Measurements from ENCODE around the gene LMX1B.
A peak's percentile ranks its signal among the peaks of the same experiment; 100 is the strongest.

The LMX1B gene

DNA sequence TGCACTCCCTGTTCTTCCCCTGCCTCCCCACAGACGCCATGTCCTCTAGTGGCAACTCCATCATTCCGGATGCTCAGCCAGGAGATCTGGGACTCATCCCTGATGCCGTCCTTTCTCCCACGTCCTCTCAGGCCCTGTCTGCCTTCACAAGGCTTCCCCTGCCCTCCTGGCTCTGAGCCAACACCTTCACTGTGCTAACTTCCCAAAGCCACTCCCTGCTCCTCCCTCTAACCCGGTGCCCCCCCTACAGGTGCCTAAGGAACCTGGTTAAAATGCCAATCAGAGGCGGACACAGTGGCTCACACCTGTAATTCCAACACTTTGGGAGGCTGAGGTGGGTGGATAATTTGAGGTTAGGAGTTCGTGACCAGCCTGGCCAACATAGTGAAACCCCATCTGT is 67.6 kb downstream of the LMX1B start:
- DNase-seq, result no peak

DNA sequence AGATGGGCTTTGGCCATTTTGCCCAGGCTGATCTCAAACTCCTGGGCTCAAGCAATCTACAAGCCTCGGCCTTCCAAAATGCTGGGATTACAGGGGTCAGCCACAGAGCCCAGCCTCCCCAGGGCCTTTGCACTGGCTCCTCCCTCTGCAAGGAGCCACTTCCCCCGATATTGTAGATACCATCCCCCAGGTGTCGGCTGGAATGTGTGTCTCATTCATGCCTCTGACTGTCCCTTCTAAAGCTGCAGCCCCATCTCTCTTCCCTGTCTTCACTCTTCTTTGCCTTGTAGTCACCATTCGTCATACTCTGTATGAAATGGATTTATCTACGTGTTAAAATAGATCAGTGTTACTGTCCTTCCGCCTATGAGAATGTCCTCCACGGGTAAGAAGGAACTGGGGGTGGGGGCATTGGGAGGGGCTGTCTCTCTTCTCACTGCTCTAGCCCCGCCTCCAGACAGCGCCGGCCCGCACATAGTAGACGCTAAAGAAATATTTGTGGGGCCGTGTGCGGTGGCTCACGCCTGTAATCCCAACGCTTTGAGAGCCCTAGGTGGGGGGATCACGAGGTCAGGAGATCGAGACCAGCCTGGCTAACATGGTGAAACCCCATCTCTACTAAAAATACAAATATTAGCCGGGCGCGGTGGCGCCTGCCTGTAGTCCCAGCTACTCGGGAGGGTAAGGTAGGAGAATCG is 68.5 kb downstream of the LMX1B start:
- no peak for DNase-seq

DNA sequence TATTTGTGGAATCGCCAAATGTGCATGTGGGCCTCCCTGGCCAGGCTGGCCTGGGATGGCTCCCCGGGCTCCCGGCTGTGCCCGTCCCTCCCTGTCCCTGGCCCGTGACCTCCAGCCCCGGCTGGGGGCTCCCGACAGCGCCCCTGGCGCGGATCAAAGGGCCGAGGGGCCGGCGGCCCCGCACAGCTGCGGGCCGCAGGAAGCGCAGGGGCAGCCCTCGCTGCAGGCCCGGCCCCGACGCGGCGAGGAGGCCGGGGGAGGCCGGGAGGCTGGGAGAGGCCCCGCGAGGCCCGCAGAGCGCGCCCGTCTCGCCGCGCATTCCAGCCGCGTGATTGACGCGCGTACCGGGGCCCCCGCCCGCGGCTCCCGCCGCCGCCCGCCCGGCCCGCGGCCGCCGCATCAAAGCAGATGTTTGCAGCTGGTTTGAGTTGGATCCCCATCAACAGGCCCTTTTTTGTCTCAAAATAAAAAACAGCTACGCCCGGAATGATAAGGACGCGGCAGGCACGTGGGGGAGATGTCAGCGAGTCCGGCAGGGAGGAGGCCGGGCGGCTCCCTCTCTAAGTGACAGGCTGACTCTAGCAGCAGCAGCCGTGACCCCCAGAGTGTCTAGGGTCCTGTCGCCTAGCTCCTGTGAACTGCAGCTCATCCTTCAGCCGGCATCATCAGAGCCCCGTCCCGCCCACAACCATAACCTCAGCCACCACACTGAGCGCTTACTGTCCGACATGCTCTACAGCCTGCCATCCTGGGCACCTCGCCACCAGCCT is 69.4 kb downstream of the LMX1B start:
- no peak for DNase-seq

DNA sequence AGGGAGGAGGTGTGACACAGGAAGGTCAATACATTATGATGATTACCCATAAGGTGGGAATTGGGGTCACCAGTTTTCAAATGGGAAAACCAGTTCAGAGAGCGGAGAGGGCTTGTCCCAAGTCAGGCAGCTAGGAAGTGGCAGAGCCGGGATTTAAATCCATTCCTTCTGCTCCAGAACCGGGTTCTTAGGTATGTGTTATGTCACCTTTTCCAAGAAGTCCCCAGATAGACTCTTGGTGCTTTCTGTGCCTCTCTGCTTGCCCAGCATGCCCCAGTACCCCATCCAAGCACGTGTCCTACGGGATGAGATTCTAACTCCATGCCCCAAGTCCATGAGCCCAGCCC is 69.9 kb downstream of the LMX1B start:
- DNase-seq, result no peak

DNA sequence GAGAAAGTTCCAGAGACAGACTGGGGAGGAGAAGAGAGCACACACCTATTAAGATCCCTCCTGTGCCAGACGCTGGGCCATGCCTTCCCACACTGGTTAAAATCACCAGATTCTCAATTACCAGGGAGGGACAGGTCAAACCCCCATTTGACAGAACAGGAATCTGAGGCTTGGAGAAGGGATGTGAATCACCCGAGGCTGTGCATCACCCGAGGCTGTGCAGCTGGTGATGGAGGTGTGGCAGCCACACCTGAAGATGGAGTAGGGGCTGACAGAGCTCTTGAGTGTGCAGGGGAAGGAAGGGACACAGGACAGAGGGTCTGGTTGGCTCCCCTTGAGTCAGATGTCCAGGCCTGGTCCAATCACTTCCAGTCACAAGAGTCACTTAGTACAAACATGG is 70.6 kb downstream of the LMX1B start:
- DNase-seq, result no peak

DNA sequence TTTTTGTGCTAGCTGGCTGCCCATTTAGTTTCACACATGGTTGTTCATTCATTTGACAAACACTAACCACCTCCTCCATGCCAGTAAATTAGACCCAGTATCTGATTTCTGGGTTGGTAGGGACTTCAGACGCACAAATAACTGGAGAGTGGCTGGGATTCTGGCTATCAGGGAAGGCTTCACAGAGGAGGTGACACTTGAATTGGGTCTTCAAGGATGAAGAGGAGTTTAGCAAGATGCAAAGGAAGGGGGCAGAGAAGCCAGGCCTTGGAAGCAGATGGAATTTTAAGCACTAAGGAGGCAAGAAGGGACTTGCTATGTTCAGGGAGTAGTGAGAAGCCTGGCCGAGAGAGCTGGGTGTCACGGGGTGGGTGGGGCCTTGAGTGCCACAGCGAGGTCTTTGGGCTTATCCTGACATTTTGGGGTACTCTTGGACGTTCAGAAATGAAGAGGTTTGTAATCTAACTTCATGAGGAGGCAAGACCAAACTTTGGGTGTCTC is 71.3 kb downstream of the LMX1B start:
- no peak for DNase-seq

DNA sequence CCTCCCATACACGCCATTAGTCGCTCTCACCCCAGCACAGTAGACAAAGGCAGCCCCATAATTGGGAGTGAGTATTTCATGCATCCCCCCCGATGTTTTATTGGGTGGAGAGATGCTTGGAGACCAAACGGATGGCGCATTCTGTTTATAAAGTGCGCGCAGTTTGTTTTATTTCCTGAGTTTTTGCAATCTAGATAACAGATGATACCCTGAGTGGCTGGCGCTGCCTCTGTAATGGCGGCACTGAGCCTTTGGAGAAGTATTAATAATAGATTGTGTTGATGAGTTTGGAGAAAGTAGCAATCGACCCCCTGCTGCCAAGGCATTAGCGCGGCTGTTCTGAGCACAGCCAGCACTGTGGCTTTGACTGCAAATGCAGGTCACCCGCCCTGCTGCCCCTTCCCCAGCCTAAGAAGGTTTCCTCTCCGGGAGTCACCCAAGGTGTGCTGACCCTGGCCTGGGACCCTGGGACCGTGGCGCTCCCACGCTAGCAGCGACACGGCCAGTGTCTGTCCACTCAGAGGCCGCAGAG is 74.3 kb downstream of the LMX1B start:
- no peak for DNase-seq

DNA sequence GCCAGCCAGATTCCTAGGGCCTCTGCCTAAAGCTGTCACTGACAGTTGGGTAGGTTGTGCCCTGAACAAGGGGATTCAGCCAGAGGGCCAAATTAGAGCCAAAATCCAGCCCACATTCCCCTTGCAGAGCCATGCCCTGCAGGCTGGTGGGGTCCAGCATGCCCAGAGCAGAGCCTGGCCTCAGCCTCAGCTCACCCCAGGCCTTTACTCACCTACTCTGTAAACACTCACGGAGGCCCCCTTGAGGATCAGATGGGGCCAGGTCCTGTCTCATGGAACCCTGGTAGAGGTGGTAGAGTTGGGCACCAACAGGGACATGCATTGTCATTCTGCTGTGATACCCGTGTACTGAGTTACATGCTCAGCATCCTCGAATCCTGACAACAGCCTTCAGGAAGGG is 74.9 kb downstream of the LMX1B start:
- DNase-seq, result no peak

DNA sequence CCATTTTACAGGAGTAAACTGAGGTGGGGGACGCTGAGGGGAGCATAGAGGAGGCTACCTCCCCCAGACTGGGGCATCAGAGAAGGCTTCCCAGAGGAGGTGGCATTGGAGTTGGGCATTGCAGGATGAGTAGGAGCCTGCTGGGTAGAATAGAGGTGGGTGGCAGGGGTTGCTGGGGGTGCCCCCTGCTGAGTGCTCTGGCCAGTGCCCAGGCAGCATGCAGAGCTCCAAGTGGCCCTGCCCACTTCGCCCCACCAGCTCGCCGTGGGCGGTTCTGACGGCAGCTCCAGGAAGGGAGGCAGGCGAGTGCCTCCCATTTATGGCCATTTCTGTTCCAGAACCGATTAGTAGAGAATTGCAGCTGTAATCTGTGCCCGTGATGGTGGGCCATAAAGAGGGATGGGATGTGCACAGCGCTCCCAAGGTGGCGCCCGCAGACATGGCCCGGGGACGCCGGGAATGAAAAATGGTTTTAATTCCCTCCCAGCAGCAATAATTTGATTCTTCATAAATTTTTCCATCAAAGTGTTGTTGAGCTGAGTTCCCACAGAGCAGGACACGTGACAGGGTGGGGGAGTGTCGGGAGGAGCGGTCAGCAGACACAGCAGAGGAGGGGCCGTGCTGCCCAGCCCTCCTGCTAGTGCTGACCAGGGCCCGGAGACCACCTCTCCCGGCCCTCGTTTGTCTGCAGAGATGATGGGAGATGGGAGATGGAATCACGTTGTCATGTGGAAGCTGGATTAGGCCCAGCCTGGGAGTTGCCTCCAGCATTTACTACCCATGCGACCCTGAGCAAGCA is 75.5 kb downstream of the LMX1B start:
- no peak for DNase-seq

DNA sequence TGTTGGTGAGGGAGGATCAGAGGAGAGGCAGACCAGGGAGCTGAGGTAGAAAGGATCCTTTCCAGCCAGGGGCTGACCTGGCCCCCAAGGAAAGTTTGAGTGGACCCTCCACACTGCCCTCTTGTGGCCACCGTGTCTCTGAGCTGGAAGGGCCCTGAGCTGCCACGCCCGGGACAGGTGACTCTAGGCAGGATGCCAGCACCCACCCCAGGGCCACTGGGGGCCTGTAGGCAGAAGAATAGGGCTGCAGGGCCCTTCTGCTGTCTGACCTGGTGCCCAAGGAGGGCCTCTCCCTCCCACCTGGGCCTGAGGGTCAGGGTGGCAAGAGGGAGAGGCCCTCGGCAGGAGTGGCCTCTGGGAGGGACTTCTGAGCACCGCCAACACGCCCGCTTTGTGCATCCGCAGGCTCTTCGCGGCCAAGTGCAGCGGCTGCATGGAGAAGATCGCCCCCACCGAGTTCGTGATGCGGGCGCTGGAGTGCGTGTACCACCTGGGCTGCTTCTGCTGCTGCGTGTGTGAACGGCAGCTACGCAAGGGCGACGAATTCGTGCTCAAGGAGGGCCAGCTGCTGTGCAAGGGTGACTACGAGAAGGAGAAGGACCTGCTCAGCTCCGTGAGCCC is 76.8 kb downstream of the LMX1B start:
- peak; percentile 27 for DNase-seq

DNA sequence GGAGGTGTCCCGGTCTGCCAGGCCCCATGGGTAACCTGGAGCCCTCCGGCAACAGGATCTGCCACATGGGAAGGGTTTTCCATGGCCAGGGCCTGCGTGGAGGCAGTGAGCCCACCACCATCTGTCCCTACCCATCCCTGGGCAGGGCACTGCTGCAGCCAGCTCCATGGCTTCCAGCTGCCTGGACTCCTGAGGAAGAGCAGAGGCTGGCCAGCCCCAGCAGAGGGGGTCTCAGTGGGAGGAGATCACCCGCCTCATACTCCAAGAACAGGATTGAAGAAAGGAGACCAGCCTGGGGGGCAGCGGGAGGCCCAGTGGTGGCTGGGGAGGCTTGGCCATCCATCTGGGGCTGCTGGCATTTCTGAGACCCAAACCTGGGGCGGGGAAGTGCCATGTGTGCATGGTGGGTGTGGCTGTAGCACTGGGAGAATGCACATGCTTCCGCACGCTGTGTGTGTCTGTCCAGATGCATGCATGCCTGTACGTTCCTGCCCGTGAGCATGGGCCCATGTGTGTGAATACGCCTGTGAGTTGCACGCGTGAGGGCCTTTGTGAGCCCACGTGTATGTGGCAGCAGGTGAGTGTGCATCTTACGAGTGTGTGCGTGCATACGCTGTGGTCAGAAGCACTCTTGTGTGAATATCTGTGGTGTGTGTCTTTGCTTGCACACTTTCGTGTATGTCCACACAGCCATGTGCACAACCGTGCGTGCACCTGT is 78.5 kb downstream of the LMX1B start:
- no peak for DNase-seq

DNA sequence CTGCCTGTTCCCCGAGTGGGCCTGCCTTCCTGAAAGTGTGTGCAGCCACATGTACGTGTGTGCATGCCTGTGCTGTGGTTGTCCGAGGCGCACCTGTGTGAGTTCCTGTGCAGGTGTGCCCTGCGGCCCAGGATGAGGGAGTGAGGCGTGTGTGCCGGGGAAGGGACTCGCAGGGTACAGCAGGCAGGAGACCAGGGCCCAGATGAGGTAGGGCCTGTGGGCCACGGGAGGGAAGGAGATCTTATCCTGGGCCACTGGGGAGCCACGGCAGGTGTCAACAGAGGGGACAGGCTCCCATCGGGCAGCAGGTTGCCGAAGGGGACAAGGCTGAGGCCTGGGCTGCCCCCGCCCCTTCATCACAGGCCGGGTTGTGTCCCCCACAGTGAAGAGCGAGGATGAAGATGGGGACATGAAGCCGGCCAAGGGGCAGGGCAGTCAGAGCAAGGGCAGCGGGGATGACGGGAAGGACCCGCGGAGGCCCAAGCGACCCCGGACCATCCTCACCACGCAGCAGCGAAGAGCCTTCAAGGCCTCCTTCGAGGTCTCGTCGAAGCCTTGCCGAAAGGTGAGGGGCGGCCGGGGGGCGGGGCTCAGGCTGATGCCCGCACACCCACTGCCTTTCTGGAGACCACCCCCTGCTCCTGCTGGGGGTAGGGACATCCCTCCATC is 79.2 kb downstream of the LMX1B start:
- no peak for DNase-seq

DNA sequence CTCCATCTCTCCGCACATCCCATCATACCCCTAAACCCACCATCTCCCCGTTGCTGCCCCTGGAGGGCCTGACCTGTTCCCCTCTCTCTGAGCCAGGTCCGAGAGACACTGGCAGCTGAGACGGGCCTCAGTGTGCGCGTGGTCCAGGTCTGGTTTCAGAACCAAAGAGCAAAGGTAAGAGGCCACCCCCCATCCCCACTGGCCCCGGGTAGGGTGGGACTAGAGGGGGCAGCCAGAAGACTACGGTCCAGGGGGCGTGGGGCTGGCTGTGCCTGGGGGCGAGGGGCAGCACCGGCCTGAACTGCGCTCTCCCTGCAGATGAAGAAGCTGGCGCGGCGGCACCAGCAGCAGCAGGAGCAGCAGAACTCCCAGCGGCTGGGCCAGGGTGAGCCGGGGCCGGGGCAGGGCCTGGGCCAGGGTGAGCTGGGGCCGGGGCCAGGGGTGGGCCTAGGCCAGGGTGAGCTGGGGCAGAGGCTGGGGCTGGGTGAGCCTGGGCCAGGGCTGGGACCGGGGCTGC is 79.8 kb downstream of the LMX1B start:
- no peak for DNase-seq

DNA sequence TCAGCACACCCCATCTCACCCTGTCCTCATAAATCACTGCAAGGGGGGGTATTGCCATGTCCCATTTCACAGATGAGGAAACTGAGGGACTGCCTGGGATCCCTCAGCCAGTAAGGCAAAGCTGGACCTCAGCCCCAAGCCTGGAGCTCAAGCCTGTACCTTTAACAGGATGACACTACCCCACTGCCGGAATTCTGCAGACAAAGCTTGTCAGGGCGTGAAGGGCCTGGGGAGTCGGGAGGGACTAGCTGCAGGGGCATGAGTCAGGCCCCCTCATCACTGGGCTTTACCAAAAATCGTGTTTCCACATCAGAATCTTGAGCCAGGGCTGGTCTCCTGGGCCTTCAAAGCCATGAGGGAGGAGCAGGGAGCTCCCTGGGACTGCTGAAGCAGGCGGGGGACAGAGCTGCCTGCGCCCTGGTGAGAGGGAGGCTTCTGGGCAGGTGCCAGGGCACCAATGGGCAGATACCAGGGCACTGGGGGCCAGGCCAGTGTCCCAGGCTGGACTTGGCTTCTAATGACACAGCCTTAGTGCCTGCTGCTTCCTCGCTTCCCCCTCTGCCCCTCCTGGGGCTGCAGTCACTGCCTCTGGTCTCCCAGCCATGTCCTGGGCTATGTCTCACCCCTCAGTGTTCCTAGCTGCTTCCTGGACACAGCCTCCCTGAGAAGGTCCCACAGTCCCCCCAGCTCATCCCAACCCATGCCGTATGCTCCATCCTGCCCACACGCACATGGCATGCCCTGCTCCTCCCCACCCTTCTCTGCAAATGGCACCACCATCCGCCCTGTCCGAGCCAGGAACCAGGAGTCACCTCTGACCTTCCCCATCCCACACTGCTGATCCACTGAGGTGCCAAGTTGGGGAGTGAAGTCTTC is 80.7 kb downstream of the LMX1B start:
- no peak for DNase-seq

DNA sequence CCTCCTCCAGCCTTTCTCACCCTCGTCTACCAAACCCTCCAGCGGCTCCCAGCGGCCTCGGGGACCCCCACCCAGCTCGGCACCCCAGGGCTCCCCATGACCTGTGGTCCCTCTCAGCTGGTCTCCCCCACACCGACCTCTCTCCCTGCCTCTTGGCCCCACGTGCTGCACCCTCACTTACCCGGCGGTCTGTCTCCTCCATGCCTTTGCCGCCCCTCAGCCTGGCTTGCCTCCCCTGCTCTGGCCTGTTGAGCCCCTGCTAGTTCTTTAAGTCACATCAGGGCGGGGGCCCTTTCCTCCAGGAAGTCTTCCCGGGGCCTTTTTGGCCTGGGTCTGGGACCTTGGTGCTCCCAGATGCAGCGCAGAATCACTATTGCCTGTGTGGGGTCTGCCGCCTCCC is 81.5 kb downstream of the LMX1B start:
- no peak for DNase-seq

DNA sequence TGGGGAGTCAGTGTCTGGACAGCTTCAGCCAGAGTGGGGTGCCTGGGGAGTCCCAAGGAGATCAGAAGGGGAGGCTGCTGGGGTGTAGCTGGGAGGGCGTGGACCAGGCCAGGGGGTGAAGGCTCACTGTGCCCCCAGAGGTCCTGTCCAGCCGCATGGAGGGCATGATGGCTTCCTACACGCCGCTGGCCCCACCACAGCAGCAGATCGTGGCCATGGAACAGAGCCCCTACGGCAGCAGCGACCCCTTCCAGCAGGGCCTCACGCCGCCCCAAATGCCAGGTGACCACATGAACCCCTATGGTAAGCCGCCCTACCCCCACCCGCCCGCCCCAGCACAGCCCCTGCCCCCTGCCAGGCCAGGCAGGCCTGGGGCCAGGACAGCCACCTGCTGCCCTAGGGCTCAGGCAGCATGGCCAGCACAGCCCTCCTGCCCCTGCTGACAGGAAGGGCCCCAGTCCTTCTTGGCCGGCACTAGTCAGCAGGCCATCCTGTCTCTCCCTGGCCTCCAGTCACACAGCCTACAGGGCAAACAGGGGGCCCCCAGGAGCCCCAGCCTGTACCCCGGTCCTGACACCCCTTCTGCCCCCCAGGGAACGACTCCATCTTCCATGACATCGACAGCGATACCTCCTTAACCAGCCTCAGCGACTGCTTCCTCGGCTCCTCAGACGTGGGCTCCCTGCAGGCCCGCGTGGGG is 82.1 kb downstream of the LMX1B start:
- DNase-seq, result no peak

DNA sequence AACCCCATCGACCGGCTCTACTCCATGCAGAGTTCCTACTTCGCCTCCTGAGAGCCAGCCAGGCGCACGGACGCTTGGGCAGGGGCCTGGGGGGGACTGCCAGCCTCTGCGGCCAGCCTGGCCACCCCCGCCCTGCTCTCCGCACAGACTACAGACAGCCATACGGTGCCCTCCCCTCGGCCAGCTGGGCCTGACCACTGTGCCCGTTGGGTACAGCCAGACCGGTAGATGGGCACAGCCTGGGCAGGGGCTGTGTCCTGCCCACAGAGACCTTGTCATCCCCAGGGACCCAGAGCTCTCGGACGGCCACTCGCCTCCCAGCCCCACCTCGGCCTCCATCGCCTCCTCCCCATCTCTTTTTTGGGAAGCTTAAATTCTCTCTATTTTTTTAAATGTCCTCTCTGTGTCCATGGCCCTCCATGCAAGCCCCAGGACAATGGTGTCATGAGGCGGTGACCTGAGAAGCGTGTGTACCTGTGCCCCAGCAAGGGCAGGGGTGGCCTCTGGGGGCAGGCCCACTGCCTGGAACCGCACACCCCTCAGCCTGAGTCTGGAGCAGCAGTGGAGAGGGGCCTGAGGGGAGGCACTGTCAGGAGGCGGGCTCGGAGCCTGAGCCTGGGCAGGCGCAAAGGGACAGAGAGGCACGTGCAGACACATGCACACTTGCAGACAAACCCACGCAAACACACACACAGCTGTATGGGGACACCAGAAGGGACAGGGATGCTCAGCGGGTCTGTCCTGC is 82.8 kb downstream of the LMX1B start:
- no peak for DNase-seq

DNA sequence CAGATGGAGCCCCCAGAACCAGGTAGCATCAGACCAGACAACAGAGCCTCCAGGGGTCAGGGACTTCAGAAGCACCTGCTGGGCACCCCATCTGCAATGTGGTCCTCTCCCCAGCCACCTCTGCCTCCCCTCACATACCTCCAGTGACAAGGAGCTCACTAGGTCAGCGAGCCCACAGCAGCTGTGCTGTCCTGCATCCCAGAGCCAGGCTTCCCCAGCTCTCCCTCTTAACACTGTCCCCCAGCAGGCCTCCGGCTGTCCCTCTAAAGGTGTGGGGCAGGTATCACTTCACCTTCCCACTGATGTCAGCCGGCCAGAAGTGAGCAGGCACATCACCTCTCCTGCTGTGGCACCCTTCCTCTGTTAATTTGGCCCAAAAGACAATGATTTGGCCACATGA is 83.6 kb downstream of the LMX1B start:
- no peak for DNase-seq

DNA sequence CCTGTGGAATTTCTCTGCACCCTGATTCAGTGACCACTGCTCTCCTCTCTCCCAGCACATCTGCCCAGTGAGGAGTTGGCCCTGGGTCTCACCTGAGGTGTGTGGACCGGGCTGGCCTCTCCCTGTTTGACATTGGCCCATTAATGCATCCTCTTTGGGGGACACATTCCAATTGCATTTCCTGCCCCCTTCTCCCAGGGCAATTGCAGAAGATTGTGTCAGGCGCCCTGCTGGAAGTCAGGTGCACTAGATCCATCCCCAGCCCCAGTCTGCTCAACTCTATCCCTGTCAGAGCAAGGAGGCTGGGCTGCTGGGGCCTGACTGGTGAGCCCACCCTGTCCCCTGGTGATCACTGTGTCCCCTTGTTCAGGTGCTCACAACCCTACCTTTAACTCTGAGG is 84.5 kb downstream of the LMX1B start:
- DNase-seq, result no peak

Data from activated effector memory CD4-positive, alpha-beta T cell treated with Interleukin-2 at 50 U/mL for 16 hours (primary cell).